Esophagus (tissue), 2 donors: ENCODE measurements around the gene RBMX2. TPM values are rescaled to one million over a fixed set of nuclear protein-coding genes. Genes with fewer than 3 reads are reported as not detected.
"Not testable (repeated sequence)": the region's sequence is repeated elsewhere in the genome, so short reads cannot be mapped to it uniquely, and the experiment has no call there.

Source experiments
- H3K27ac ChIP-seq, 2 donors: one replicate each; pipeline ENCODE4 v1.5.1; 2013; ENCODE audit warnings: low read depth in 2 of 2, mild to moderate bottlenecking in 2 of 2, inconsistent platforms in 1 of 2, low read length in 1 of 2, moderate library complexity in 1 of 2
- H3K27me3 ChIP-seq, 2 donors: one replicate each; pipeline ENCODE4 v1.6.1; 2013; ENCODE audit warnings: low read length in 2 of 2, control low read depth in 1 of 2, mild to moderate bottlenecking in 1 of 2; ENCODE audit not compliant: insufficient read depth in 2 of 2, control insufficient read depth in 1 of 2
- H3K36me3 ChIP-seq, 2 donors: one replicate each; pipeline ENCODE4 v1.6.1; 2013; ENCODE audit warnings: low read length in 1 of 2; ENCODE audit not compliant: control insufficient read depth in 2 of 2, insufficient read depth in 2 of 2
- H3K4me1 ChIP-seq, 2 donors: one replicate each; pipeline ENCODE4 v1.6.1; 2013; ENCODE audit warnings: low read length in 1 of 2; ENCODE audit not compliant: control insufficient read depth in 2 of 2, insufficient read depth in 2 of 2
- H3K4me3 ChIP-seq, 2 donors: one replicate each; pipeline ENCODE4 v1.5.1; 2013; ENCODE audit warnings: low read length in 2 of 2, mild to moderate bottlenecking in 2 of 2, low read depth in 1 of 2, moderate library complexity in 1 of 2
- H3K9me3 ChIP-seq, 2 donors: one replicate each; pipeline ENCODE4 v1.6.1; 2013; ENCODE audit warnings: mild to moderate bottlenecking in 2 of 2, low read depth in 1 of 2, low read length in 1 of 2, moderate library complexity in 1 of 2; ENCODE audit not compliant: control insufficient read depth in 2 of 2, insufficient read depth in 1 of 2
- WGBS, 2 donors: extraction: QIAGEN DNeasy Blood & Tissue Kit; methylation state at CpG; one replicate each; pipeline ENCODE4 v1.1.7; 2013; 5-methylcytosine and 5-hydroxymethylcytosine counted together
- polyA plus RNA-seq, 2 donors: library from polyadenylated mRNA; stranded (reverse); fragments of 200-250 nt; gene quantifications; one replicate each; pipeline ENCODE4 v1.2.3, GENCODE V29; 2013
- donor health status: healthy with polysubstance abuse.
- donor health status: Bipolar disorder and iron deficiency.

RBMX2 gene, protein sequence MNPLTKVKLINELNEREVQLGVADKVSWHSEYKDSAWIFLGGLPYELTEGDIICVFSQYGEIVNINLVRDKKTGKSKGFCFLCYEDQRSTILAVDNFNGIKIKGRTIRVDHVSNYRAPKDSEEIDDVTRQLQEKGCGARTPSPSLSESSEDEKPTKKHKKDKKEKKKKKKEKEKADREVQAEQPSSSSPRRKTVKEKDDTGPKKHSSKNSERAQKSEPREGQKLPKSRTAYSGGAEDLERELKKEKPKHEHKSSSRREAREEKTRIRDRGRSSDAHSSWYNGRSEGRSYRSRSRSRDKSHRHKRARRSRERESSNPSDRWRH
- 10 to 100 TPM; 13.0 to 13.5 TPM for polyA plus RNA-seq

GRCh38 chrX:130401415-130402207 is at the start of gene RBMX2:
TSS of gene RBMX2 (plus strand) at chrX:130401987. CDS start at chrX:130402033, 46 bp downstream.
- Histone ChIP-seq H3K4me1 (no peaks in the 10 kb centered on the region), H3K27ac (peak within 1 kb of the TSS; percentile 48 to 63), H3K9me3 (no peaks in the 10 kb centered on the region), H3K36me3 (peaks cover 0 to 9% of the 10 kb centered on the region in 2 donors), H3K4me3 (peak within 1 kb of the TSS; percentile 48 to 84), H3K27me3 (no peaks in the 10 kb centered on the region)
- WGBS, 2 donors, result 1 to 29% methylated on average over 47 of the region's 47 CpGs

- not testable (repeated sequence) for H3K4me1 ChIP-seq, H3K36me3 ChIP-seq, H3K9me3 ChIP-seq, H3K27me3 ChIP-seq, H3K27ac ChIP-seq, H3K4me3 ChIP-seq
- whole genome bisulfite sequencing, 2 donors, result 85 to 97% methylated on average over 1 of the region's 1 CpG
Observed at GRCh38 chrX:130352050-130352449, 49.7 kb upstream of the RBMX2 start.

GRCh38 chrX:130376077-130376476 is 25.7 kb upstream of the RBMX2 start:
- Histone ChIP-seq H3K4me3 (no peak overlapping the region), H3K4me1 (no peaks in the 10 kb centered on the region), H3K9me3 (no peaks in the 10 kb centered on the region), H3K36me3 (no peaks in the 10 kb centered on the region), H3K27me3 (no peaks in the 10 kb centered on the region), H3K27ac (no peak overlapping the region)

GRCh38 chrX:130378024-130378669 is 23.6 kb upstream of the RBMX2 start:
- Histone ChIP-seq H3K4me1 (no peaks in the 10 kb centered on the region), H3K4me3 (no peak overlapping the region), H3K27me3 (no peaks in the 10 kb centered on the region), H3K27ac (no peak overlapping the region), H3K36me3 (no peaks in the 10 kb centered on the region), H3K9me3 (no peaks in the 10 kb centered on the region)
- WGBS, 2 donors, result 44 to 50% methylated on average over 5 of the region's 5 CpGs

DNA sequence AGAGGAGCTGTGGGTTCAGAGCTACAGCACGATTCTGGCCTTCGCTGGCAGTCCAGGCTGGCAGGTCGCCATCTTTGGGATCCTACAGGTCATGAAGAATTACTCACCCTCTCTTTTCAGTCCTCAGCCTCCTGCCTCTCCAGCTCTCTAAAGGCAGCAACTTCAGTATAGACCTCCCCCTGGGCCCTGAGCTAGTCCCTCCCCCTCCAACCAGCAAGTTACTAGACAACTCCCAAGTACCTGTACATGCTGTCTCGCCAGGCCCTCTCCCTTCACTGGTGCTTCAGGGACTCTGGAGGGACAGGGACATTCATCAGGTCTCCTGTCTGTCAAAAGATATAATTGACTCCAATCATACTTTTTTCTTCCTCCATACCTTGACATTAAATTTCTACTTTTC is 16.3 kb upstream of the RBMX2 start, which contains the start of gene GPR119:
TSS of gene GPR119 (minus strand) at position 155 of the 400 bp plus-strand sequence. CDS start 227 bp downstream, outside the sequence.
- no peaks in the 10 kb centered on the region for H3K36me3 ChIP-seq
- H3K9me3 ChIP-seq, result no peaks in the 10 kb centered on the region
- 71 to 83% methylated on average over 4 of the region's 4 CpGs for WGBS, 2 donors
- H3K4me3 ChIP-seq, result no peak within 1 kb of the TSS
- H3K27me3 ChIP-seq, result peaks cover 0 to 3% of the 10 kb centered on the region in 2 donors
- H3K27ac ChIP-seq, result no peak within 1 kb of the TSS
- H3K4me1 ChIP-seq, result no peaks in the 10 kb centered on the region

GRCh38 chrX:130386408-130386808 is 15.4 kb upstream of the RBMX2 start:
- peaks cover 0 to 3% of the 10 kb centered on the region in 2 donors for H3K27me3 ChIP-seq
- H3K4me1 ChIP-seq, result no peaks in the 10 kb centered on the region
- WGBS, 2 donors, result 61 to 67% methylated on average over 5 of the region's 5 CpGs
- no peak overlapping the region for H3K4me3 ChIP-seq
- no peaks in the 10 kb centered on the region for H3K36me3 ChIP-seq
- H3K27ac ChIP-seq, result no peak overlapping the region
- no peaks in the 10 kb centered on the region for H3K9me3 ChIP-seq

DNA sequence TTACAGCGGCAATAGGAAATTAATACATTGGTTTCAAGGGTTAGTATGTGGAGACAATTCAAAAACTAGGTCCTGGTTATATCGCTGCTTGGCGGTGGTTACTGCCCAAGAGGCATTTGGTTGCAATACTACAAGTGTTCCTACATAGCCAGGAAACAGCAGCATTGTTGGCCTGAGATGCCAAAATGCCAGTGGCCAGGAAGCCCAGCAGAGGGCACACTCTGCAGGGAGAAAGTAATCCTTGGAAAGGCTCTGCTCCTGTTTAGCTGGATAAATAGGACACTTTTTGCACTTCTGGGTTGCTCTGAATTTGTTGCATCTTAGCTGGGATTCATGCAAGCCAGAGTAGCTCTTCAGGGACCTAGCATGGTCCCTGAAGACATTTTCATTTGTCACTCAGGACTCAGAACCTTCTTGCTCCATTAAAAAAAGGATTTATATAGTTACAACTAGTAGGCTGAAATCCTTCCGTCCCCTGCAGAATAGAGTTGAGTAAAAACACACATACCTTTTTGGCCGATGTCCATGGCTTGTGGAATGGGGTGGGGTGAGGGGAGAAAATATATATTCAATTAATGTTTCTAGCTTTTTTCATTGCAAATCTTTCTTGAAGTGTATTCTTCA is 8.2 kb upstream of the RBMX2 start:
- no peaks in the 10 kb centered on the region for H3K9me3 ChIP-seq
- H3K4me1 ChIP-seq, result no peaks in the 10 kb centered on the region
- H3K36me3 ChIP-seq, result no peaks in the 10 kb centered on the region
- 31 to 43% methylated on average over 5 of the region's 5 CpGs for WGBS, 2 donors
- peaks cover 0 to 2% of the 10 kb centered on the region in 2 donors for H3K27me3 ChIP-seq
- H3K27ac ChIP-seq, result no peak overlapping the region
- H3K4me3 ChIP-seq, result no peak overlapping the region

- Histone ChIP-seq H3K4me3 (no peak overlapping the region), H3K27me3 (peaks cover 0 to 2% of the 10 kb centered on the region in 2 donors), H3K9me3 (no peaks in the 10 kb centered on the region), H3K36me3 (no peaks in the 10 kb centered on the region), H3K4me1 (no peaks in the 10 kb centered on the region), H3K27ac (no peak overlapping the region)
- WGBS, 2 donors, result 57 to 66% methylated on average over 7 of the region's 7 CpGs
Observed at GRCh38 chrX:130395341-130395740, 6.4 kb upstream of the RBMX2 start.

- 1 to 24% methylated on average over 13 of the region's 13 CpGs for WGBS, 2 donors
- Histone ChIP-seq H3K36me3 (peaks cover 0 to 9% of the 10 kb centered on the region in 2 donors), H3K9me3 (no peaks in the 10 kb centered on the region), H3K27ac (peak overlapping the region in 1 of 2 donors; percentile 63), H3K4me3 (peak overlapping the region; percentile 48 to 84), H3K27me3 (no peaks in the 10 kb centered on the region), H3K4me1 (no peaks in the 10 kb centered on the region)
Observed at GRCh38 chrX:130402208-130402684, 459 bp downstream of the RBMX2 start.
